HTERT RPE-1 (cell line): ENCODE results near the gene POM121C.
"Not testable (repeated sequence)": the region's sequence is repeated elsewhere in the genome, so short reads cannot be mapped to it uniquely, and the experiment has no call there.

ENCODE experiments used
- in situ Hi-C: fragments of 300-500 bp; cut with MboI; formaldehyde crosslinking; loops from 4 replicates; pipeline ENCODE4 v1.14.3; 2020; ENCODE audit warnings: low sequenced_read_pairs

The POM121C gene

GRCh38 chr7:75485979-75486643 lies at the start of gene POM121C:
Gene POM121C (minus strand): TSS chr7:75486299. CDS start chr7:75441496, 44,803 bp downstream.
- in situ Hi-C loops = not testable (repeated sequence)

DNA sequence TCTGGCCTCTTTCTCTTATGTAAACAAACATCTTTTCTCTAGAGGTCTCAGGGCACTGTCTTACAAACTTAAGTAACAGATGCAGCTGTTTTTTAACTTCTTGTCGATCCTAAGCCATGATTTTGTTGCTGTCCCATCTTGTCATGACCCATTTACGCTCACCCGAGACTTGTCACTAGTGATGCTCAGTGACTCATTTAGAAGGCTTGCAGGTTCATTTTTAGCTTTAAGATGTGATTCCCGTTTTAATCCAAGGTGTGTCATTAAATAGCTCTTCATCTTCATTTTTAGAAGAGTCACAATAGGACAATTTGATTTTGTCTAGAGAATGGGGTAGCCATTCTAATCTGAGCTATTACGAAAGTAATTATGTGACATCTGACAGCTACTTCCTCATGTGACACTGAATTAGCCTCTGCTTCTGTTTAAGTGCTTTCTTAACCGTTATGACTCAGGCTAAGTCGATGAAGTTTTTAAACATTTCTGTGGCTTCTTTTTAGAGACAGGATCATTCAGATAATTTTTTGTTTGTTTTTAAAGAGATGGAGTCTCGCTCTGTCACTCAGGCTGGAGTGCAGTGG lies 48.7 kb upstream of the POM121C start:
- in situ Hi-C loops = loop anchor here (25.0 kb wide), 1 partner anchor 102 kb away; no protein-coding TSS in a partner anchor

DNA sequence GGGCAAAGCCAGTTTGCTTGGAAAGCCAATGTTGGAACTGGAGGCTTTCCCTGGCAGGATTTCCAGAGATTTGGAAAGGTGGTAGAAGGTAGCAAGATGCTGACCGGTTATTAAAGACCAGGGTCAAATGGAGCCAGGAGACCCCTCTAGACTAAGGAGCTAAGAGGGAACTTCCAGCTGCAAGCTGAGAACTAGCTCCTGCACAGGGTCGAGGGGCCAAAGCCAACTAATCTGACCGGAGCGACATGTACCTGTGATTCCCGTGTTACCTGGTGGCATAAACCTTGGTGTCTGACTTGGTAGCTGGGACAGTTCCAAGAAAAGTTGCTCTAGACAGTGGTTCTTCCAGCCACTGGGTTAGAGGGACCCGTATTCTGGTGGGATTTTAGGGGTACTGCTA lies 47.8 kb upstream of the POM121C start:
- in situ Hi-C loops = loop anchor here (25.0 kb wide), 1 partner anchor 103 kb away; no protein-coding TSS in a partner anchor

- in situ Hi-C loops = loop anchor here (25.0 kb wide), 1 partner anchor 105 kb away; no protein-coding TSS in a partner anchor
These were observed 46.5 kb upstream of the POM121C start for GRCh38 chr7:75532639-75533038.

DNA sequence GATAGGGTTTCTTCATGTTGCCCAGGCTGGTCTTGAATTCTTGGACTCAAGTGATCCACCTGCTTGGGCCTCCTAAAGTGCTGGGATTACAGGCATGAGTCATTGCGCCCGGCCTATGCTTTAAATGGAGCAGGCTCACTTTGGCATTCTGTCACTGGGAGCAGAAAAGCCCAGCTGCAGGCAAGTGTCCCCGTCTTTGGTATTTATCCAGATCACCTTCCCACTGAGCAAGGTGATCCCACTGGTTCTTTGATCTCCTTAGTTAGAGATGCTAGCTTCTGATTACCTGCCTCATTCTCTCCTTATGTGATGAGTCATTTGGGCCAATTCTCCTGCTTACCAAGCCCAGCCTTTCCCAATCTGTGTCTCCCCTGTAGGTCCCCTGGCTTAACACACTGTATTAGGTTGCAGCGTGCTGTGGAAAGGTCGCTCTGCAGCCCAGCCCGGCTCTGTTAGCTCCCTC lies 45.3 kb upstream of the POM121C start:
- in situ Hi-C loops = loop anchor here (25.0 kb wide), 1 partner anchor 106 kb away; no protein-coding TSS in a partner anchor

- in situ Hi-C loops = loop anchor here (25.0 kb wide), 1 partner anchor 110 kb away; no protein-coding TSS in a partner anchor
These were observed 41.2 kb upstream of the POM121C start for GRCh38 chr7:75527224-75527722.

DNA sequence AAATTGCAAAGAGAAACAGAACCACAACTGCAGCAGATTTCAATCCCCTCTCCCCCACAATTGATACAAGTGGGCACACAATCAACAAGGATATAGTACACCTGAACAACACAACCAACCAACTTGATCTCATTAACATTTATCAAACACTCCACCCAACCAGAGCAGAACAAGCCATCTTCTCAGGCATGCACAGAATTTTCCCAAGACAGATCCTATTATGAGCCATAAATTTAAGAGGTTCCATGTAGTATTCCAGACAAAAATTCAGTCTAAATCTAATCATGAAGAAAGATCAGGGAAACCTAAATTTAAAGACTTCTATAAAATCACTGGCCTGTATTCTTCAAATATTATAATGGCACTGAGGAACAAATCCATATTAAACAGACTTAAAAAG lies 35.6 kb upstream of the POM121C start:
- in situ Hi-C loops = not testable (repeated sequence)

DNA sequence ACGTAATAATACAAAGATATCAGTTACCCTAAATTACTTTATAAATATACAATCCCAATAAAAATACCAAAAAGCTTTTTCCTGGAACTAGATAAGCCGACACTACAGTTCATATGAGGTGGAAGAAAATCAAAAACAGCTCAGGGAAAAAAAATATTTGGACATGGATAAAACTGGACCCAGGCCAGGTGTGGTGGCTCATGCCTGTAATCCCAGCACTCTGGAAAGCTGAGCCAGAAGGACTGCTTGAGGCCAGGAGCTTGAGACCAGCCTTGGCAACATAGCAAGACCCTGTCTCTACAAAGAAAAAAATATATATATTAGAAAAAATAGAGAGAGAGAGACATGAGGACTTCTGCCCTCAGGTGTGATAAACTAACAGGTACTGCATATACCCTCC lies 32.7 kb upstream of the POM121C start:
- in situ Hi-C loops = not testable (repeated sequence)

- in situ Hi-C loops = not testable (repeated sequence)
These were observed 22.9 kb upstream of the POM121C start for GRCh38 chr7:75509033-75509432.

DNA sequence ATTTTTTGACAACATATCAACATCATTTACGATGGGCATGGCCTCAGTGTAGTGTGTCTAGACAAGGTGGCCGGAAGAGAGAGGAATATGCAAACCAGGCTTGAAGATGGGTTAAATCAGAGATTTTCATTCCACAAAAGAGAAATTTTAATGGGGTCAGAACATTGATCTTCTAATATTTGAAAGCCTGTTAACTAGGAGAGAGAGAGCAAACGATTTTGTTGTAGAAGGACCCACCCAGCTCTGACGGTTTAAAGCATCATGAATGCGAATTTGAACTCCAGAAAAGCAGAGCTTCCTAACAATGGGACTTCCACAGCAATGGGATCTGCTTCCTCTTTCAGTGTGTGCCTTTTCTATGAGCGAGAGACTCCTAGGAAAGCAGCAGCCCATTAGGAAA lies 5.9 kb upstream of the POM121C start, which contains the start of gene SPDYE5:
SPDYE5 (plus strand) TSS at position 301 of the 400 bp plus-strand sequence. CDS start 1,728 bp downstream, outside the sequence.
- in situ Hi-C loops = not testable (repeated sequence)

DNA sequence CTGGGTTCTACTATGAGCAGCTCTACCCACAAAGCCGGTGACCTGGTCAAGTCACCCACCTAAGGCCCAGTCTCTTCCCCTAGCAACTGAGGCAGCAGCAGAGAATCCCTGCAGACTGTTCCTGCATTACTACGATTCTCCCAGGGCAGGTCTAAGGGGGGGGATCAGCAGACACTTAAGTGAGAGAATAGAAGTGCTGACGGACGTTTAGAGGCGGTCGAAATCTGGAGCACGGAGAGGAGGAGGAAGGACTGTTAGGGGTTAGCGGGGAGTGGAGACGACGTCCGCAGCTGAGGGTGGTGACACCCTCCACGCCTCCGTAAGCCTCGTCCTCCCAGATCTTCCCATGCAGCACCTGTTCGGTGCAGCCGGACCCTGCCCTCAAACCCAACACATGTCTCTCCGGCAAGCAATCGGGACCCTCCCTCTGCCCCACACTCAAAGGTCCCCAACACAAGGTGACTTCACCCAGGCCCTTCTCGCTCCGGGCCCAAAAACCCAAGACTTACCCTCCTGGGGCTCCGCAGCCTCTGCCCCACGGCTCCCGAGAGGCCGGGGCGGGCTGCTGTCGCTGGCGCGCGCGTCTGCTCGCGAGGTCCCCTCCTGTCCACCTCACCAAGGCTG lies 632 bp downstream of the POM121C start:
- in situ Hi-C loops = not testable (repeated sequence)

GRCh38 chr7:75480313-75480712 lies 5.8 kb downstream of the POM121C start:
- in situ Hi-C loops = not testable (repeated sequence)

DNA sequence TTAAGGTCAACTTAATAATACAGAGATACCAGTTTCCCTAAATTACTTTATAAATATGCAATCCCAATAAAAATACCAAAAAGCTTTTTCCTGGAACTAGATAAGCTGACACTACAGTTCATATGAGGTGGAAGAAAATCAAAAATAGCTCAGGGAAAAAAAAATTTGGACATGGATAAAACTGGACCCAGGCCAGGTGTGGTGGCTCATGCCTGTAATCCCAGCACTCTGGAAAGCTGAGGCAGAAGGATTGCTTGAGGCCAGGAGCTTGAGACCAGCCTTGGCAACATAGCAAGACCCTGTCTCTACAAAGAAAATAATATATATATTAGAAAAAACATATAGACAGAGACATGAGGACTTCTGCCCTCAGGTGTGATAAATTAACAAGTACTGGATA lies 8.6 kb downstream of the POM121C start:
- in situ Hi-C loops = not testable (repeated sequence)

- in situ Hi-C loops = not testable (repeated sequence)
These were observed 15.9 kb downstream of the POM121C start for GRCh38 chr7:75470166-75470565.

GRCh38 chr7:75460541-75460940 lies 25.6 kb downstream of the POM121C start:
- in situ Hi-C loops = not testable (repeated sequence)

- in situ Hi-C loops = not testable (repeated sequence)
These were observed 28.1 kb downstream of the POM121C start for GRCh38 chr7:75458034-75458433.

GRCh38 chr7:75456403-75456802 lies 29.7 kb downstream of the POM121C start:
- in situ Hi-C loops = not testable (repeated sequence)

GRCh38 chr7:75452494-75452955 lies 33.6 kb downstream of the POM121C start:
- in situ Hi-C loops = not testable (repeated sequence)

- in situ Hi-C loops = not testable (repeated sequence)
These were observed 36.2 kb downstream of the POM121C start for GRCh38 chr7:75449946-75450345.

- in situ Hi-C loops = not testable (repeated sequence)
These were observed 43.5 kb downstream of the POM121C start for GRCh38 chr7:75442465-75443111.

DNA sequence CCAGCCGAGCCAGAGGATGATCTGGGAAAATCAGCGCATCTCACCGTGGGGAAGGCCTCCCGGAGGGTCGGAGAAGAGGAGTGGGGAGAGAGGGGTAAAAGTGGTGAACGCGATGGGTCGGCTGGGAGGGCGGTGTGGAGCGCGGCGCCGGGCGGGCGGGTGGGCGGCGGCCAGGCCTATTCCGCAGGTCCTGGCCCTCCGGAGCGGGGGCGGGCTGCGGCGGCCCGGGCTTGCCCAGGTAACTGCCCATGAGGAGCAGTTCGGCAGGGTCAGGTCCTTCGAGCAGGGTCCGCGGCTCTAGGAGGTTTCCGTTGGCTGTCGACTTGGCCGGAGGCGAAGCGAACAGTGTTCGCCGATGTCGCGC lies 44.0 kb downstream of the POM121C start:
- in situ Hi-C loops = not testable (repeated sequence)
